H1 (cell line): ENCODE data around the gene NPM1. TPM values are rescaled to one million over a fixed set of nuclear protein-coding genes. Genes with fewer than 3 reads are reported as not detected.

Experiments
- ASH2L ChIP-seq: fragments of 200-600, 300-600 bp; sonication (generic); IDR thresholded peaks from one replicate; pipeline ENCODE4 v1.7.1; 2017; ENCODE audit warnings: low read length
- HDAC6 ChIP-seq: IDR thresholded peaks from one replicate; pipeline ENCODE4 v1.7.1; 2012; ENCODE audit warnings: low read depth, mild to moderate bottlenecking, inconsistent platforms, low read length, moderate library complexity
- JUN ChIP-seq: IDR thresholded peaks from 2 replicates; pipeline ENCODE4 v1.6.1; 2011; ENCODE audit warnings: low read depth, mild to moderate bottlenecking, improper control_type of control experiment, low read length
- PHF8 ChIP-seq: fragments of 200-600 bp; sonication (generic); conservative IDR thresholded peaks from 2 replicates; pipeline ENCODE4 v1.7.1; 2012; ENCODE audit warnings: low read depth, mild to moderate bottlenecking, inconsistent platforms, low read length, moderate library complexity
- SAP30 ChIP-seq: fragments of 300-600 bp; sonication (generic); IDR thresholded peaks from 2 replicates; pipeline ENCODE4 v1.7.1; 2012; ENCODE audit warnings: low read length, moderate library complexity, mild to moderate bottlenecking, inconsistent platforms; ENCODE audit not compliant: insufficient read depth, insufficient replicate concordance
- SRF ChIP-seq: IDR thresholded peaks from 2 replicates; pipeline ENCODE4 v1.6.1; 2011; ENCODE audit warnings: mild to moderate bottlenecking, low read depth, low read length, moderate library complexity
- TCF12 ChIP-seq: IDR thresholded peaks from 2 replicates; pipeline ENCODE4 v1.6.1; 2011; ENCODE audit warnings: low read depth, mild to moderate bottlenecking, low read length
- polyA plus RNA-seq, 7 experiments: library from polyadenylated mRNA; depleted of rRNA in 3 of 7; stranded (reverse) in 5 of 7; unstranded in 2 of 7; fragments of >200 nt in 5 of 7; fragments of 200-250 nt in 2 of 7; gene quantifications; 1 replicate in 5 of 7; 2 replicates in 1 of 7; 4 replicates in 1 of 7; pipeline versions ENCODE4 v1.2.1 to v1.2.3, GENCODE V29; 2011 to 2013; ENCODE audit warnings: missing spikeins in 2 of 7, mixed read lengths in 2 of 7
- total RNA-seq: library from RNA; stranded (reverse); fragmentation: NEBNext Ultra II Directional; extraction: Animal tissue kit (Norgen Biotek cat#: 25700); gene quantifications from 2 replicates; pipeline ENCODE4 v1.2.1, GENCODE V29; 2021
- TF ChIP-seq, protein P1 (sequence below): fragments of 300-600 bp; sonication (generic); IDR thresholded peaks from 2 replicates; pipeline ENCODE4 v1.7.1; 2012; ENCODE audit warnings: low read length, moderate library complexity, mild to moderate bottlenecking, inconsistent platforms; ENCODE audit not compliant: insufficient replicate concordance
- TF ChIP-seq, protein P2 (sequence below): IDR thresholded peaks from 2 replicates; pipeline ENCODE4 v1.6.1; 2011; ENCODE audit warnings: low read length, improper control_type of control experiment
- TF ChIP-seq, protein P3 (sequence below): IDR thresholded peaks from 2 replicates; pipeline ENCODE4 v1.6.1; 2012; ENCODE audit warnings: inconsistent platforms

NPM1 gene
- total and polyA plus RNA-seq, 2 of the 8 experiments (the other 6 are each of a cell fraction or from before 2014, with no cell fraction given): 2,182 to 4,042 TPM

DNA sequence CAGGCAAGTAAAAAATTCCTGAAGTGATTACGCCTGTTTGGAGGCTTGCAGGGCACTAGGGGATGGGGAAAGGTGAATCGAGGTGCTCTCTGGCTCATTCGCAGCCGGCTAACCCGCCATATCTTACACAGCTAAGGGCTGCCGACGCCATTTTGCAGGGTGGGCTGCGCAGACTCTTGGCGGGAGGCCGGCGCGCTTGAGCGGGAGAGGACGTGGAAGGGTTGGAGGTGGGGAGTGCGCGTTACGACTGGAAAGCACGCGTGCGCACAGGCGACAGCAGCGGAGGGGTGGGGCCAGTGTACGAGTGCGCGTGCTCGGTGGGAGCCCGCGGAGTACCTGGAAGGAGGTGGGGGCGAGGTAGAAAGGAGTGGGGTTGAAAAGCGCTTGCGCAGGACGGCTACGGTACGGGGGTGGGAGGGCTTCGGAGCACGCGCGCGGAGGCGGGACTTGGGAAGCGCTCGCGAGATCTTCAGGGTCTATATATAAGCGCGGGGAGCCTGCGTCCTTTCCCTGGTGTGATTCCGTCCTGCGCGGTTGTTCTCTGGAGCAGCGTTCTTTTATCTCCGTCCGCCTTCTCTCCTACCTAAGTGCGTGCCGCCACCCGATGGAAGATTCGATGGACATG, at the start of gene NPM1 (continued):
- no peak for TF ChIP-seq SAP30
- no peak for TF ChIP-seq JUN
- TF ChIP-seq TCF12: no peak
- TF ChIP-seq ASH2L: peak; percentile 55
- no peak for TF ChIP-seq SRF
- no peak for TF ChIP-seq HDAC6
- peak; percentile 40 for TF ChIP-seq PHF8
- TF ChIP-seq, protein P1, sequence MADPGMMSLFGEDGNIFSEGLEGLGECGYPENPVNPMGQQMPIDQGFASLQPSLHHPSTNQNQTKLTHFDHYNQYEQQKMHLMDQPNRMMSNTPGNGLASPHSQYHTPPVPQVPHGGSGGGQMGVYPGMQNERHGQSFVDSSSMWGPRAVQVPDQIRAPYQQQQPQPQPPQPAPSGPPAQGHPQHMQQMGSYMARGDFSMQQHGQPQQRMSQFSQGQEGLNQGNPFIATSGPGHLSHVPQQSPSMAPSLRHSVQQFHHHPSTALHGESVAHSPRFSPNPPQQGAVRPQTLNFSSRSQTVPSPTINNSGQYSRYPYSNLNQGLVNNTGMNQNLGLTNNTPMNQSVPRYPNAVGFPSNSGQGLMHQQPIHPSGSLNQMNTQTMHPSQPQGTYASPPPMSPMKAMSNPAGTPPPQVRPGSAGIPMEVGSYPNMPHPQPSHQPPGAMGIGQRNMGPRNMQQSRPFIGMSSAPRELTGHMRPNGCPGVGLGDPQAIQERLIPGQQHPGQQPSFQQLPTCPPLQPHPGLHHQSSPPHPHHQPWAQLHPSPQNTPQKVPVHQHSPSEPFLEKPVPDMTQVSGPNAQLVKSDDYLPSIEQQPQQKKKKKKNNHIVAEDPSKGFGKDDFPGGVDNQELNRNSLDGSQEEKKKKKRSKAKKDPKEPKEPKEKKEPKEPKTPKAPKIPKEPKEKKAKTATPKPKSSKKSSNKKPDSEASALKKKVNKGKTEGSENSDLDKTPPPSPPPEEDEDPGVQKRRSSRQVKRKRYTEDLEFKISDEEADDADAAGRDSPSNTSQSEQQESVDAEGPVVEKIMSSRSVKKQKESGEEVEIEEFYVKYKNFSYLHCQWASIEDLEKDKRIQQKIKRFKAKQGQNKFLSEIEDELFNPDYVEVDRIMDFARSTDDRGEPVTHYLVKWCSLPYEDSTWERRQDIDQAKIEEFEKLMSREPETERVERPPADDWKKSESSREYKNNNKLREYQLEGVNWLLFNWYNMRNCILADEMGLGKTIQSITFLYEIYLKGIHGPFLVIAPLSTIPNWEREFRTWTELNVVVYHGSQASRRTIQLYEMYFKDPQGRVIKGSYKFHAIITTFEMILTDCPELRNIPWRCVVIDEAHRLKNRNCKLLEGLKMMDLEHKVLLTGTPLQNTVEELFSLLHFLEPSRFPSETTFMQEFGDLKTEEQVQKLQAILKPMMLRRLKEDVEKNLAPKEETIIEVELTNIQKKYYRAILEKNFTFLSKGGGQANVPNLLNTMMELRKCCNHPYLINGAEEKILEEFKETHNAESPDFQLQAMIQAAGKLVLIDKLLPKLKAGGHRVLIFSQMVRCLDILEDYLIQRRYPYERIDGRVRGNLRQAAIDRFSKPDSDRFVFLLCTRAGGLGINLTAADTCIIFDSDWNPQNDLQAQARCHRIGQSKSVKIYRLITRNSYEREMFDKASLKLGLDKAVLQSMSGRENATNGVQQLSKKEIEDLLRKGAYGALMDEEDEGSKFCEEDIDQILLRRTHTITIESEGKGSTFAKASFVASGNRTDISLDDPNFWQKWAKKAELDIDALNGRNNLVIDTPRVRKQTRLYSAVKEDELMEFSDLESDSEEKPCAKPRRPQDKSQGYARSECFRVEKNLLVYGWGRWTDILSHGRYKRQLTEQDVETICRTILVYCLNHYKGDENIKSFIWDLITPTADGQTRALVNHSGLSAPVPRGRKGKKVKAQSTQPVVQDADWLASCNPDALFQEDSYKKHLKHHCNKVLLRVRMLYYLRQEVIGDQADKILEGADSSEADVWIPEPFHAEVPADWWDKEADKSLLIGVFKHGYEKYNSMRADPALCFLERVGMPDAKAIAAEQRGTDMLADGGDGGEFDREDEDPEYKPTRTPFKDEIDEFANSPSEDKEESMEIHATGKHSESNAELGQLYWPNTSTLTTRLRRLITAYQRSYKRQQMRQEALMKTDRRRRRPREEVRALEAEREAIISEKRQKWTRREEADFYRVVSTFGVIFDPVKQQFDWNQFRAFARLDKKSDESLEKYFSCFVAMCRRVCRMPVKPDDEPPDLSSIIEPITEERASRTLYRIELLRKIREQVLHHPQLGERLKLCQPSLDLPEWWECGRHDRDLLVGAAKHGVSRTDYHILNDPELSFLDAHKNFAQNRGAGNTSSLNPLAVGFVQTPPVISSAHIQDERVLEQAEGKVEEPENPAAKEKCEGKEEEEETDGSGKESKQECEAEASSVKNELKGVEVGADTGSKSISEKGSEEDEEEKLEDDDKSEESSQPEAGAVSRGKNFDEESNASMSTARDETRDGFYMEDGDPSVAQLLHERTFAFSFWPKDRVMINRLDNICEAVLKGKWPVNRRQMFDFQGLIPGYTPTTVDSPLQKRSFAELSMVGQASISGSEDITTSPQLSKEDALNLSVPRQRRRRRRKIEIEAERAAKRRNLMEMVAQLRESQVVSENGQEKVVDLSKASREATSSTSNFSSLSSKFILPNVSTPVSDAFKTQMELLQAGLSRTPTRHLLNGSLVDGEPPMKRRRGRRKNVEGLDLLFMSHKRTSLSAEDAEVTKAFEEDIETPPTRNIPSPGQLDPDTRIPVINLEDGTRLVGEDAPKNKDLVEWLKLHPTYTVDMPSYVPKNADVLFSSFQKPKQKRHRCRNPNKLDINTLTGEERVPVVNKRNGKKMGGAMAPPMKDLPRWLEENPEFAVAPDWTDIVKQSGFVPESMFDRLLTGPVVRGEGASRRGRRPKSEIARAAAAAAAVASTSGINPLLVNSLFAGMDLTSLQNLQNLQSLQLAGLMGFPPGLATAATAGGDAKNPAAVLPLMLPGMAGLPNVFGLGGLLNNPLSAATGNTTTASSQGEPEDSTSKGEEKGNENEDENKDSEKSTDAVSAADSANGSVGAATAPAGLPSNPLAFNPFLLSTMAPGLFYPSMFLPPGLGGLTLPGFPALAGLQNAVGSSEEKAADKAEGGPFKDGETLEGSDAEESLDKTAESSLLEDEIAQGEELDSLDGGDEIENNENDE: no peak
- TF ChIP-seq, protein P2, sequence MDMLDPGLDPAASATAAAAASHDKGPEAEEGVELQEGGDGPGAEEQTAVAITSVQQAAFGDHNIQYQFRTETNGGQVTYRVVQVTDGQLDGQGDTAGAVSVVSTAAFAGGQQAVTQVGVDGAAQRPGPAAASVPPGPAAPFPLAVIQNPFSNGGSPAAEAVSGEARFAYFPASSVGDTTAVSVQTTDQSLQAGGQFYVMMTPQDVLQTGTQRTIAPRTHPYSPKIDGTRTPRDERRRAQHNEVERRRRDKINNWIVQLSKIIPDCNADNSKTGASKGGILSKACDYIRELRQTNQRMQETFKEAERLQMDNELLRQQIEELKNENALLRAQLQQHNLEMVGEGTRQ: no peak
- TF ChIP-seq, protein P3, sequence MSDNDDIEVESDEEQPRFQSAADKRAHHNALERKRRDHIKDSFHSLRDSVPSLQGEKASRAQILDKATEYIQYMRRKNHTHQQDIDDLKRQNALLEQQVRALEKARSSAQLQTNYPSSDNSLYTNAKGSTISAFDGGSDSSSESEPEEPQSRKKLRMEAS: peak; percentile 82
